OCI-LY1 (cell line): ENCODE measurements around the gene GPRC5C.

Experiments used
- H2AFZ ChIP-seq: fragments of 200-600 bp; sonication (generic), shearing (Covaris generic); 2 replicates; pipeline ENCODE4 v1.6.0; 2014; ENCODE audit warnings: antibody characterized with exemption, mild to moderate bottlenecking, low read length
- H3F3A ChIP-seq: fragments of 200-600 bp; sonication (generic), shearing (Covaris generic); 2 replicates; pipeline ENCODE4 v1.6.0; 2014; ENCODE audit warnings: mild to moderate bottlenecking, antibody characterized with exemption, low read length, moderate library complexity; ENCODE audit not compliant: insufficient read depth
- H3K27ac ChIP-seq: fragments of 200-600 bp; sonication (generic); 2 replicates; pipeline ENCODE4 v1.5.1; 2014; ENCODE audit warnings: low read length, mixed run types, mild to moderate bottlenecking, low read depth; ENCODE audit not compliant: poor library complexity, severe bottlenecking
- H3K27me3 ChIP-seq: fragments of 200-600 bp; sonication (generic); 2 replicates; pipeline ENCODE4 v1.6.0; 2014; ENCODE audit warnings: antibody characterized with exemption, mild to moderate bottlenecking, low read length, moderate library complexity; ENCODE audit not compliant: insufficient read depth
- H3K36me3 ChIP-seq: fragments of 200-600 bp; sonication (generic); 2 replicates; pipeline ENCODE4 v1.6.1; 2014; ENCODE audit warnings: mild to moderate bottlenecking, antibody characterized with exemption, low read length, moderate library complexity, mixed read lengths; ENCODE audit not compliant: insufficient read depth
- H3K4me1 ChIP-seq: fragments of 200-600 bp; sonication (generic); 2 replicates; pipeline ENCODE4 v1.5.1; 2014; ENCODE audit warnings: mild to moderate bottlenecking, low read length, moderate library complexity; ENCODE audit not compliant: insufficient read depth, severe bottlenecking
- H3K4me2 ChIP-seq: fragments of 200-600 bp; sonication (generic), shearing (Covaris generic); 2 replicates; pipeline ENCODE4 v1.6.1; 2014; ENCODE audit warnings: low read length
- H3K4me3 ChIP-seq: fragments of 200-600 bp; sonication (generic); 2 replicates; pipeline ENCODE4 v1.5.1; 2014; ENCODE audit warnings: low read length, low read depth, mild to moderate bottlenecking, mixed read lengths; ENCODE audit not compliant: poor library complexity, severe bottlenecking
- H3K79me2 ChIP-seq: fragments of 200-600 bp; shearing (Covaris generic); 2 replicates; pipeline ENCODE4 v1.6.1; 2016; ENCODE audit warnings: mixed run types, low read length, mixed read lengths; ENCODE audit not compliant: insufficient read depth
- H3K9ac ChIP-seq: fragments of 200-600 bp; sonication (generic), shearing (Covaris generic); 2 replicates; pipeline ENCODE4 v1.6.1; 2014; ENCODE audit warnings: mild to moderate bottlenecking, low read length, mixed read lengths
- H3K9me2 ChIP-seq: fragments of 200-600 bp; sonication (generic), shearing (Covaris generic); 2 replicates; pipeline ENCODE4 v1.6.1; 2014; ENCODE audit warnings: low read depth, mild to moderate bottlenecking, low read length, mixed read lengths
- H3K9me3 ChIP-seq: fragments of 200-600 bp; shearing (Covaris generic); 2 replicates; pipeline ENCODE4 v1.6.1; 2014; ENCODE audit warnings: low read length, mixed read lengths
- H4K20me1 ChIP-seq: fragments of 200-600 bp; sonication (generic), shearing (Covaris generic); 2 replicates; pipeline ENCODE4 v1.6.0; 2016; ENCODE audit warnings: mild to moderate bottlenecking, low read length; ENCODE audit not compliant: insufficient read depth
- EZH2 ChIP-seq: fragments of 200-600 bp; sonication (generic), shearing (Covaris generic); IDR thresholded peaks from 2 replicates; pipeline ENCODE4 v1.8.0; 2017; ENCODE audit warnings: borderline replicate concordance, mixed run types, mild to moderate bottlenecking, antibody characterized with exemption, low read length, moderate library complexity, mixed read lengths
- TF ChIP-seq, protein P1 (sequence below): fragments of 200-600 bp; sonication (generic), shearing (Covaris generic); IDR thresholded peaks from 2 replicates; pipeline ENCODE4 v1.5.1; 2017; ENCODE audit warnings: mild to moderate bottlenecking, antibody characterized with exemption, low read length, moderate library complexity, mixed read lengths

GPRC5C gene

DNA sequence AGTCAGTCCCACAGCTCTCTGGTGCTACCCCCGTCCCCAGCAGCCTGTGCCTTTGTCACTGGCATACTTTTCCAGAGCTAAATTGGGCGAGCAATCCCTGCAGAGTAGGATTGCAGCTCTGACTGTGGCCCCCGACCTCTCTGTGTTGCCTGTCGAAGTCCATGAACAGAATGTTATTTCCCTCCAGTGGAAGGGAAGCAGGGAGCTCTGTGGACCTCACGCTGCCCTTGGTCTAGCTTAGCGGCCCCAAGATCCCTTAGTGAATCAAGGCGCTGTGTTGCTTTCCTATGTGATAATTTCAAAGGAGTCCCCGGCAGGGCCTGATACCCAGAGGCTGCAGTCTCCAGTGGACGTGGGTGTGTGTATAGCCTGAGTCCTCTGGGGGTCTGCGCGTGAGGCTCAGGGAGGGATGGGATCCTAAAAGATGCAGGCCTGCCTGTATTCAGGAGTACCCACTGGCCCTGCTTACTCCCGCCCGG, 19.1 kb downstream of the GPRC5C start:
- Histone ChIP-seq H4K20me1 (no peaks in the 10 kb centered on the region), H3K4me2 (no peak overlapping the region), H3K4me3 (no peak overlapping the region), H3K79me2 (no peaks in the 10 kb centered on the region), H3K36me3 (no peaks in the 10 kb centered on the region), H3K27ac (no peak overlapping the region), H3K9me2 (no peaks in the 10 kb centered on the region), H3K9ac (no peak overlapping the region), H3K9me3 (no peaks in the 10 kb centered on the region), H2AFZ (no peak overlapping the region), H3F3A (no peaks in the 10 kb centered on the region), H3K4me1 (no peaks in the 10 kb centered on the region), H3K27me3 (no peaks in the 10 kb centered on the region; the same call in 1 of the 2 replicates)
- TF ChIP-seq EZH2, result no peak
- TF ChIP-seq, protein P1, sequence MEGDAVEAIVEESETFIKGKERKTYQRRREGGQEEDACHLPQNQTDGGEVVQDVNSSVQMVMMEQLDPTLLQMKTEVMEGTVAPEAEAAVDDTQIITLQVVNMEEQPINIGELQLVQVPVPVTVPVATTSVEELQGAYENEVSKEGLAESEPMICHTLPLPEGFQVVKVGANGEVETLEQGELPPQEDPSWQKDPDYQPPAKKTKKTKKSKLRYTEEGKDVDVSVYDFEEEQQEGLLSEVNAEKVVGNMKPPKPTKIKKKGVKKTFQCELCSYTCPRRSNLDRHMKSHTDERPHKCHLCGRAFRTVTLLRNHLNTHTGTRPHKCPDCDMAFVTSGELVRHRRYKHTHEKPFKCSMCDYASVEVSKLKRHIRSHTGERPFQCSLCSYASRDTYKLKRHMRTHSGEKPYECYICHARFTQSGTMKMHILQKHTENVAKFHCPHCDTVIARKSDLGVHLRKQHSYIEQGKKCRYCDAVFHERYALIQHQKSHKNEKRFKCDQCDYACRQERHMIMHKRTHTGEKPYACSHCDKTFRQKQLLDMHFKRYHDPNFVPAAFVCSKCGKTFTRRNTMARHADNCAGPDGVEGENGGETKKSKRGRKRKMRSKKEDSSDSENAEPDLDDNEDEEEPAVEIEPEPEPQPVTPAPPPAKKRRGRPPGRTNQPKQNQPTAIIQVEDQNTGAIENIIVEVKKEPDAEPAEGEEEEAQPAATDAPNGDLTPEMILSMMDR, result no peak

DNA sequence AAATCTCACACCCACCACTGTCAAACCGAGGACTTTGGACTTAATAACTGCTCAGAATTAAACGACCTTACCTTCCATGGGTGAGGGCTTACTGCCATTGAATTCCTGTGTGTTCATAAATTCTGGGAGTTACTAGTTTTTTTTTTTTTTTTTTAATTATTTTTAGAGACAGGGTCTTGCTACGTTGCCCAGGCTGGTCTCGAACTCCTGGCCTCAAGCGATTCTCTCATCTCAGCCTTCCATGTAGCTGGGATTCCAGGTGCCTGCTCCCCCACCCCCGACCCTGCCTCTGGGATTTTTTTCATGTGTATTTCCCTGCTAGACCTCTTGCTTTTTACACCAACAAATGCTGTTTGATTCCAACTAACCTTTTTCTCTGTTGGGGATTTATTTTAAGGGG, 19.7 kb downstream of the GPRC5C start:
- Histone ChIP-seq H2AFZ (no peak overlapping the region), H3K27ac (no peak overlapping the region), H3K36me3 (no peaks in the 10 kb centered on the region), H3F3A (no peaks in the 10 kb centered on the region), H4K20me1 (no peaks in the 10 kb centered on the region), H3K9me2 (no peaks in the 10 kb centered on the region), H3K9ac (no peak overlapping the region), H3K9me3 (no peaks in the 10 kb centered on the region), H3K4me2 (no peak overlapping the region), H3K79me2 (no peaks in the 10 kb centered on the region), H3K4me1 (no peaks in the 10 kb centered on the region), H3K27me3 (no peaks in the 10 kb centered on the region; the same call in 1 of the 2 replicates), H3K4me3 (no peak overlapping the region)
- TF ChIP-seq, protein P1, result no peak
- TF ChIP-seq EZH2, result no peak

DNA sequence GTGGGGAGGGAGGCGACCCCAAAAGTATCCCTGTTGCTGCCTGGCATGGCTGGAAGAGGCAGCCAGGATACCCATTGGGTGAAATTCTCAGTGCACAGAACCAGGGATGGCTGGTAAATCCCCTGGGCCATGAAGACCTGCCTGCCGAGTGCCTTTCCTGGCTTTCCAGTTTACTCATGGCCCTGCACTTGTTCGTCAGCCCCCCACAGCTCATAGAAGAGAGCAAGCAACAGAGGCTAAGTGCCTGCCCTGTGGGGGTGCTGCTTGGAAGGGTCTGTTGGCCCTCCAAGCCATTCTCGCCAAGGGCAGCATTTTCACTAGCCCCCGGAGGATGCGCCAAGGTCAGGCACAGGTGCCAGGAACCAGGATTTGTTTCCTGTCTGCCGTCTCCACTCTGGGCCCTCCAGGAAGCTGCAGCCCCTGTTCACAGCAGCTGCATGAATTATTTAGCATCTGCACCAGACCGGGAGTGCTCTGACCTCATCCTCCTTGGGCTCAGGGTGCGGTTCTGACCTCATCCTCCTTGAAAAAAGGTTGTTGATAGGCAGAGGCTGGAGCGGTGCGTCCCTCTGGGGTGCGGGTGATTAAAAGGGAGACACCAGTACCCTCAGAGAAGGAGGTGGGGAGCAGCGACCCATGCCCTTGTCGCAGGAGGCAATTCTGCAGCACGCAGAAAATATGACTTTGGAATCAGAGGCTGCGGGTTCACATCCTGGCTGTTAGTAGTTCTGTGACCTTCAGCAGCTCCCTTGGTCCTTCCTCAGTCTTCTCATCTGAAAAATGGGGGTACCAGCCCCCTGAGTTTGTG, 20.3 kb downstream of the GPRC5C start:
- Histone ChIP-seq H3K4me2 (no peak overlapping the region), H2AFZ (no peak overlapping the region), H3K36me3 (no peaks in the 10 kb centered on the region), H3K9me2 (no peaks in the 10 kb centered on the region), H3F3A (no peaks in the 10 kb centered on the region), H4K20me1 (no peaks in the 10 kb centered on the region), H3K9me3 (no peaks in the 10 kb centered on the region), H3K79me2 (no peaks in the 10 kb centered on the region), H3K9ac (no peak overlapping the region), H3K4me1 (no peaks in the 10 kb centered on the region), H3K4me3 (no peak overlapping the region), H3K27me3 (no peaks in the 10 kb centered on the region; the same call in 1 of the 2 replicates), H3K27ac (no peak overlapping the region)
- TF ChIP-seq EZH2, result no peak
- TF ChIP-seq, protein P1, result no peak
